Measurements from ENCODE around the gene PCDHA1. TPM values are rescaled to one million over a fixed set of nuclear protein-coding genes. Genes with fewer than 3 reads are reported as not detected.

PCDHA1 gene
- total RNA-seq, 1 experiment from 2014 or later: not detected

- Mint-ChIP-seq H3K27ac (ENCODE audit: low read depth, unreplicated experiment) (no peak overlapping the region), H3K9me3 (ENCODE audit: unreplicated experiment) (no peaks in the 10 kb centered on the region), H3K36me3 (ENCODE audit: insufficient read depth, unreplicated experiment) (peaks cover 7% of the 10 kb centered on the region), H3K27me3 (ENCODE audit: insufficient read depth, unreplicated experiment) (no peaks in the 10 kb centered on the region), H3K4me1 (ENCODE audit: insufficient read depth, unreplicated experiment) (peaks cover 9% of the 10 kb centered on the region), H3K4me3 (ENCODE audit: unreplicated experiment) (no peak overlapping the region)
- DNase-seq (ENCODE audit: unreplicated experiment): no peak
- no TSS peak for BruUV-seq (replicated peaks)
- TF ChIP-seq CTCF (IDR thresholded peaks at IDR 0.05; ENCODE audit: unreplicated experiment): no peak
- ChIA-PET CTCF (interaction anchor here (0.9 to 6.3 kb wide), 3 partner anchors 48 to 116 kb away, joined by 3 to 80 read pairs (median 7); partner anchors contain the start of gene PCDHA12), POLR2A (interaction anchor here (7.0 to 10.4 kb wide), 2 partner anchors 79 to 117 kb away, joined by 92 to 255 read pairs; no protein-coding TSS in a partner anchor)
- intact Hi-C loops (cut with micrococcal nuclease): no loop called here
Observed at GRCh38 chr5:140923601-140924000, 137.7 kb downstream of the PCDHA1 start.

- intact Hi-C loops (cut with micrococcal nuclease): loop anchor here (1.0 to 2.0 kb wide), 7 partner anchors 23 to 114 kb away; partner anchors contain the start of genes PCDHA11, PCDHA12 and PCDHAC2
- CTCF ChIA-PET: interaction anchor here (0.6 to 7.0 kb wide), 39 partner anchors 9 to 651 kb away, joined by 3 to 152 read pairs (median 5); partner anchors contain the start of genes PCDHA11, PCDHA12, PCDHA4 and PCDHAC2
- no peak for TF ChIP-seq CTCF (IDR thresholded peaks at IDR 0.05; ENCODE audit: unreplicated experiment)
- Mint-ChIP-seq H3K4me1 (ENCODE audit: insufficient read depth, unreplicated experiment) (peaks cover 25% of the 10 kb centered on the region), H3K4me3 (ENCODE audit: unreplicated experiment) (peak within 1 kb of the TSS; percentile 95), H3K27ac (ENCODE audit: low read depth, unreplicated experiment) (peak within 1 kb of the TSS; percentile 85), H3K9me3 (ENCODE audit: unreplicated experiment) (no peaks in the 10 kb centered on the region), H3K36me3 (ENCODE audit: insufficient read depth, unreplicated experiment) (peaks cover 7% of the 10 kb centered on the region), H3K27me3 (ENCODE audit: insufficient read depth, unreplicated experiment) (no peaks in the 10 kb centered on the region)
- no peak for DNase-seq (ENCODE audit: unreplicated experiment)
- no TSS peak for BruUV-seq (replicated peaks)
- POLR2A ChIA-PET: interaction anchor here (0.6 to 10.4 kb wide), 25 partner anchors 10 to 206 kb away, joined by 3 to 255 read pairs (median 5); partner anchors contain the start of genes PCDHA11, PCDHA12, PCDHA4 and PCDHAC2
Observed at GRCh38 chr5:140925806-140926442, 140.0 kb downstream of the PCDHA1 start, which contains the start of gene PCDHAC1. Gene PCDHAC1 (plus strand): TSS chr5:140926299. CDS start chr5:140926893, 594 bp downstream.

GRCh38 chr5:140926443-140927227 lies 140.7 kb downstream of the PCDHA1 start:
- POLR2A ChIA-PET: interaction anchor here (0.6 to 10.4 kb wide), 30 partner anchors 10 to 631 kb away, joined by 3 to 255 read pairs (median 5); partner anchors contain the start of genes PCDHA11, PCDHA12, PCDHA4 and PCDHAC2
- BruUV-seq (replicated peaks): no TSS peak
- CTCF ChIA-PET: interaction anchor here (0.5 to 7.0 kb wide), 60 partner anchors 8 to 651 kb away, joined by 3 to 152 read pairs (median 4); partner anchors contain the start of genes PCDHA12, PCDHA4 and PCDHAC2
- Mint-ChIP-seq H3K4me1 (ENCODE audit: insufficient read depth, unreplicated experiment) (peaks cover 31% of the 10 kb centered on the region), H3K27ac (ENCODE audit: low read depth, unreplicated experiment) (peak overlapping the region; percentile 85), H3K36me3 (ENCODE audit: insufficient read depth, unreplicated experiment) (peaks cover 7% of the 10 kb centered on the region), H3K4me3 (ENCODE audit: unreplicated experiment) (peak overlapping the region; percentile 95), H3K27me3 (ENCODE audit: insufficient read depth, unreplicated experiment) (no peaks in the 10 kb centered on the region), H3K9me3 (ENCODE audit: unreplicated experiment) (no peaks in the 10 kb centered on the region)
- intact Hi-C loops (cut with micrococcal nuclease): loop anchor here (1.0 to 2.0 kb wide), 7 partner anchors 22 to 114 kb away; partner anchors contain the start of genes PCDHA11, PCDHA12 and PCDHAC2
- TF ChIP-seq CTCF (IDR thresholded peaks at IDR 0.05; ENCODE audit: unreplicated experiment): peak; percentile 98
- peak; percentile 92 for DNase-seq (ENCODE audit: unreplicated experiment)
